ENCODE data around the gene ACTG1. TPM values are rescaled to one million over a fixed set of nuclear protein-coding genes. Genes with fewer than 3 reads are reported as not detected.

ACTG1 gene
- total and polyA plus RNA-seq, 2 of the 13 experiments (the other 11 are each of a cell fraction or from before 2014, with no cell fraction given) = 973 to 1,138 TPM

DNA sequence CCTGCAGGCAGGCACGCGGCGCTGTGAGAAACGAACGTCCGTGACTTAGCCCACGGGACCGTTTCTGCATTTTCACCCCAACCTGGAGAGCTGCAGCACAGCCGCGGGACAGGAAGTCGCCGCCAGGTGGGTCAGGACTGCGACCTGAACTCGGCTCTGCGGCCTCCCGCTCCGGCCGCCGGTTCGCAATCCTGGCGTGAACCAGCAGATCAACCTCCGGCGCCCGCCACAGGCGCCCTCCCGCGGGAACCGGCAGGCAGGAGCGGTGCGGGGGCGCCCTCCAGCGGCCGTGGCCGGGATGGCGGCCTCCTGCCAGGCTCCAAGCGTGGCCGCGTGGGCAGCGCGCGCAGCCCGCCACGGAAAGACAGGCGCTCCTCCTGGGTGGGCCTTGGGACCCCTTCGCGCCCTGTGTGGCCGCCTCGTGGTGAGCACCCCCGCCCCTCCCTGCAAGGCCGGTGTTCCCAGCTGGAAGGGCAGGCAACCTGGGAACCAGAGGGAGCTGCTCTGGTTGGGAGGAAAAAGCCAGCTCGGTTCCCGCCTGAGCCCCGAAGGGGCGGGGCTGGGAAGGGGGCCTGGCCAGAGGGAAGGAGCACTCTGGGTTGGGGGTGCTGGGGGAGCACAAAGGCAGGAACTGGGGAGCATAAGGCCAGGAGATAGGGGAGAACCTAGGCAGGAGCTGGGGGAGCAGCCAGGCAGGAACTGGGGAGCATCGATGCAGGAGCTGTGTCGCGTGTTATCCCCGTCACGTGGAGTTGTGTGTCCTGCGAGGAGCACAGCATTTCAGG, 28.2 kb downstream of the ACTG1 start (continued):
- TF ChIP-seq, protein P1, sequence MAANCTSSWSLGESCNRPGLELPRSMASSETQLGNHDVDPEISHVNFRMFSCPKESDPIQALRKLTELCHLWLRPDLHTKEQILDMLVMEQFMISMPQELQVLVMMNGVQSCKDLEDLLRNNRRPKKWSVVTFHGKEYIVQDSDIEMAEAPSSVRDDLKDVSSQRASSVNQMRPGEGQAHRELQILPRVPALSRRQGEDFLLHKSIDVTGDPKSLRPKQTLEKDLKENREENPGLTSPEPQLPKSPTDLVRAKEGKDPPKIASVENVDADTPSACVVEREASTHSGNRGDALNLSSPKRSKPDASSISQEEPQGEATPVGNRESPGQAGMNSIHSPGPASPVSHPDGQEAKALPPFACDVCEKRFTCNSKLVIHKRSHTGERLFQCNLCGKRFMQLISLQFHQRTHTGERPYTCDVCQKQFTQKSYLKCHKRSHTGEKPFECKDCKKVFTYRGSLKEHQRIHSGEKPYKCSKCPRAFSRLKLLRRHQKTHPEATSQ (CRISPR knock-in tag; IDR thresholded peaks at IDR 0.05; ENCODE audit: borderline replicate concordance) = peak; percentile 69; the same call in 1 of the 2 replicates
- TF ChIP-seq ZNF713 (CRISPR knock-in tag; IDR thresholded peaks at IDR 0.05) (0 out of 2 replicates have a peak, but pooled peaks have one; percentile 7), ZSCAN20 (CRISPR knock-in tag; IDR thresholded peaks at IDR 0.05; ENCODE audit: borderline replicate concordance) (peak; percentile 68; the same call in 1 of the 2 replicates), ARNT (IDR thresholded peaks at IDR 0.05) (no peak), NFYC (CRISPR knock-in tag; IDR thresholded peaks at IDR 0.05) (peak; percentile 39; the same call in 1 of the 2 replicates), HMG20B (CRISPR knock-in tag; conservative IDR thresholded peaks at IDR 0.05) (peak; percentile 29; the same call in 1 of the 2 replicates), KAT2B (IDR thresholded peaks at IDR 0.05; ENCODE audit: borderline replicate concordance, low read depth, low read length) (no peak), MIER2 (CRISPR knock-in tag; IDR thresholded peaks at IDR 0.05) (no peak), ZFP90 (CRISPR knock-in tag; IDR thresholded peaks at IDR 0.05; ENCODE audit: borderline replicate concordance) (peak; percentile 61; the same call in 1 of the 2 replicates), ZMYM3 (CRISPR knock-in tag; IDR thresholded peaks at IDR 0.05) (no peak), ZFY (CRISPR knock-in tag; IDR thresholded peaks at IDR 0.05) (peak; percentile 64; the same call in 1 of the 2 replicates), ZNF446 (CRISPR knock-in tag; IDR thresholded peaks at IDR 0.05) (peak; percentile 64; the same call in 1 of the 2 replicates), KLF16 (CRISPR knock-in tag; IDR thresholded peaks at IDR 0.05) (peak in 1 of 2 experiments; percentile 76; a peak in 1 of 4 replicates), ARNTL (CRISPR knock-in tag; IDR thresholded peaks at IDR 0.05) (peak; percentile 76; the same call in 1 of the 2 replicates), AGO2 (optimal IDR thresholded peaks at IDR 0.05; ENCODE audit: low read depth, low read length) (no peak), ZNF460 (CRISPR knock-in tag; IDR thresholded peaks at IDR 0.05; ENCODE audit: borderline replicate concordance) (no peak), ZFP82 (CRISPR knock-in tag; IDR thresholded peaks at IDR 0.05; ENCODE audit: borderline replicate concordance) (peak; percentile 80; the same call in 1 of the 2 replicates), SMAD9 (CRISPR knock-in tag; IDR thresholded peaks at IDR 0.05) (no peak), ZNF260 (CRISPR knock-in tag; IDR thresholded peaks at IDR 0.05; ENCODE audit: borderline replicate concordance, low read depth) (peak; percentile 61; the same call in 1 of the 2 replicates), MYC (CRISPR knock-in tag; IDR thresholded peaks at IDR 0.05; ENCODE audit: borderline replicate concordance) (peak; percentile 86)
- TF ChIP-seq, protein P2, sequence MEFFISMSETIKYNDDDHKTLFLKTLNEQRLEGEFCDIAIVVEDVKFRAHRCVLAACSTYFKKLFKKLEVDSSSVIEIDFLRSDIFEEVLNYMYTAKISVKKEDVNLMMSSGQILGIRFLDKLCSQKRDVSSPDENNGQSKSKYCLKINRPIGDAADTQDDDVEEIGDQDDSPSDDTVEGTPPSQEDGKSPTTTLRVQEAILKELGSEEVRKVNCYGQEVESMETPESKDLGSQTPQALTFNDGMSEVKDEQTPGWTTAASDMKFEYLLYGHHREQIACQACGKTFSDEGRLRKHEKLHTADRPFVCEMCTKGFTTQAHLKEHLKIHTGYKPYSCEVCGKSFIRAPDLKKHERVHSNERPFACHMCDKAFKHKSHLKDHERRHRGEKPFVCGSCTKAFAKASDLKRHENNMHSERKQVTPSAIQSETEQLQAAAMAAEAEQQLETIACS (CRISPR knock-in tag; IDR thresholded peaks at IDR 0.05) = peak; percentile 57
- TF ChIP-seq, protein P3, sequence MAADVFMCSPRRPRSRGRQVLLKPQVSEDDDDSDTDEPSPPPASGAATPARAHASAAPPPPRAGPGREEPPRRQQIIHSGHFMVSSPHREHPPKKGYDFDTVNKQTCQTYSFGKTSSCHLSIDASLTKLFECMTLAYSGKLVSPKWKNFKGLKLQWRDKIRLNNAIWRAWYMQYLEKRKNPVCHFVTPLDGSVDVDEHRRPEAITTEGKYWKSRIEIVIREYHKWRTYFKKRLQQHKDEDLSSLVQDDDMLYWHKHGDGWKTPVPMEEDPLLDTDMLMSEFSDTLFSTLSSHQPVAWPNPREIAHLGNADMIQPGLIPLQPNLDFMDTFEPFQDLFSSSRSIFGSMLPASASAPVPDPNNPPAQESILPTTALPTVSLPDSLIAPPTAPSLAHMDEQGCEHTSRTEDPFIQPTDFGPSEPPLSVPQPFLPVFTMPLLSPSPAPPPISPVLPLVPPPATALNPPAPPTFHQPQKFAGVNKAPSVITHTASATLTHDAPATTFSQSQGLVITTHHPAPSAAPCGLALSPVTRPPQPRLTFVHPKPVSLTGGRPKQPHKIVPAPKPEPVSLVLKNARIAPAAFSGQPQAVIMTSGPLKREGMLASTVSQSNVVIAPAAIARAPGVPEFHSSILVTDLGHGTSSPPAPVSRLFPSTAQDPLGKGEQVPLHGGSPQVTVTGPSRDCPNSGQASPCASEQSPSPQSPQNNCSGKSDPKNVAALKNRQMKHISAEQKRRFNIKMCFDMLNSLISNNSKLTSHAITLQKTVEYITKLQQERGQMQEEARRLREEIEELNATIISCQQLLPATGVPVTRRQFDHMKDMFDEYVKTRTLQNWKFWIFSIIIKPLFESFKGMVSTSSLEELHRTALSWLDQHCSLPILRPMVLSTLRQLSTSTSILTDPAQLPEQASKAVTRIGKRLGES (CRISPR knock-in tag; IDR thresholded peaks at IDR 0.05; ENCODE audit: borderline replicate concordance) = peak; percentile 43; the same call in 1 of the 2 replicates
- TF ChIP-seq, protein P4, sequence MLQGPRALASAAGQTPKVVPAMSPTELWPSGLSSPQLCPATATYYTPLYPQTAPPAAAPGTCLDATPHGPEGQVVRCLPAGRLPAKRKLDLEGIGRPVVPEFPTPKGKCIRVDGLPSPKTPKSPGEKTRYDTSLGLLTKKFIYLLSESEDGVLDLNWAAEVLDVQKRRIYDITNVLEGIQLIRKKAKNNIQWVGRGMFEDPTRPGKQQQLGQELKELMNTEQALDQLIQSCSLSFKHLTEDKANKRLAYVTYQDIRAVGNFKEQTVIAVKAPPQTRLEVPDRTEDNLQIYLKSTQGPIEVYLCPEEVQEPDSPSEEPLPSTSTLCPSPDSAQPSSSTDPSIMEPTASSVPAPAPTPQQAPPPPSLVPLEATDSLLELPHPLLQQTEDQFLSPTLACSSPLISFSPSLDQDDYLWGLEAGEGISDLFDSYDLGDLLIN (CRISPR knock-in tag; IDR thresholded peaks at IDR 0.05; ENCODE audit: borderline replicate concordance) = 0 out of 2 replicates have a peak, but pooled peaks have one; percentile 85
